NOMO-1 (cell line): Measurements from ENCODE around the gene CD207.
"Not testable (repeated sequence)": the region's sequence is repeated elsewhere in the genome, so short reads cannot be mapped to it uniquely, and the experiment has no call there.

Source experiments
- DNase-seq, 2 experiments: peaks; one replicate each; lab custom pipeline; 2025; ENCODE audit not compliant: unreplicated experiment in 2 of 2; lab: John Stamatoyannopoulos, UW

Gene CD207

GRCh38 chr2:70829916-70830315, 5.7 kb downstream of the CD207 start:
- DNase-seq: no peak

GRCh38 chr2:70828914-70829824, 6.4 kb downstream of the CD207 start:
- no peak for DNase-seq

- no peak for DNase-seq
Observed at GRCh38 chr2:70828115-70828514, 7.5 kb downstream of the CD207 start.

GRCh38 chr2:70827388-70827787, 8.2 kb downstream of the CD207 start:
- no peak for DNase-seq

- DNase-seq: peak in 1 of 2 experiments; percentile 24
Observed at GRCh38 chr2:70826696-70827350, 8.8 kb downstream of the CD207 start.

GRCh38 chr2:70823249-70823648, 12.4 kb downstream of the CD207 start:
- DNase-seq: no peak

- no peak for DNase-seq
Observed at GRCh38 chr2:70822843-70823242, 12.8 kb downstream of the CD207 start.

GRCh38 chr2:70820499-70820898, 15.1 kb downstream of the CD207 start, which contains the start of gene CLEC4F:
TSS of gene CLEC4F (minus strand) at chr2:70820599. CDS start at chr2:70820523, 76 bp downstream.
- no peak for DNase-seq

- peak in 1 of 2 experiments; percentile 31 for DNase-seq
Observed at GRCh38 chr2:70817284-70817954, 18.2 kb downstream of the CD207 start.

- DNase-seq: no peak
Observed at GRCh38 chr2:70816726-70817125, 18.9 kb downstream of the CD207 start.

GRCh38 chr2:70808983-70809958, 26.3 kb downstream of the CD207 start:
- DNase-seq: no peak

GRCh38 chr2:70807828-70808118, 27.8 kb downstream of the CD207 start:
- no peak for DNase-seq

GRCh38 chr2:70807102-70807827, 28.4 kb downstream of the CD207 start:
- no peak for DNase-seq

- DNase-seq: no peak
Observed at GRCh38 chr2:70806620-70807019, 29.0 kb downstream of the CD207 start.

GRCh38 chr2:70806013-70806412, 29.6 kb downstream of the CD207 start:
- no peak for DNase-seq

- DNase-seq: no peak
Observed at GRCh38 chr2:70801607-70802263, 33.9 kb downstream of the CD207 start.

GRCh38 chr2:70799706-70800105, 35.9 kb downstream of the CD207 start:
- no peak for DNase-seq

- not testable (repeated sequence) for DNase-seq
Observed at GRCh38 chr2:70797996-70798395, 37.6 kb downstream of the CD207 start.

- no peak for DNase-seq
Observed at GRCh38 chr2:70797506-70797905, 38.1 kb downstream of the CD207 start.
